Activated T-helper 17 cell treated with anti-CD3 and anti-CD28 coated beads, Interleukin-2, amount 50 U/mL, for 72 hours (primary cell): ENCODE results near the gene TNPO2. TPM values are rescaled to one million over a fixed set of nuclear protein-coding genes. Genes with fewer than 3 reads are reported as not detected.
"Not testable (repeated sequence)": the region's sequence is repeated elsewhere in the genome, so short reads cannot be mapped to it uniquely, and the experiment has no call there.

Experiments
- ATAC-seq: fragments of 150-1000 bp; cut with Tn5 transposase; replicated peaks from 2 replicates; pipeline ENCODE4 v1.10.0; 2021; ENCODE audit warnings: mild to moderate bottlenecking, moderate library complexity
- H3K27ac Mint-ChIP-seq: one replicate; pipeline ENCODE4 v1.8.0; 2022; ENCODE audit warnings: mixed read lengths
- H3K27me3 Mint-ChIP-seq: one replicate; pipeline ENCODE4 v1.8.0; 2022; ENCODE audit warnings: mixed read lengths
- H3K36me3 Mint-ChIP-seq: one replicate; pipeline ENCODE4 v1.8.0; 2022; ENCODE audit warnings: low read depth, mild to moderate bottlenecking, mixed read lengths
- H3K4me1 Mint-ChIP-seq: one replicate; pipeline ENCODE4 v1.8.0; 2022; ENCODE audit warnings: mixed read lengths
- H3K4me3 Mint-ChIP-seq: one replicate; pipeline ENCODE4 v1.8.0; 2022; ENCODE audit warnings: mild to moderate bottlenecking, mixed read lengths
- H3K9me3 Mint-ChIP-seq: one replicate; pipeline ENCODE4 v1.8.0; 2022; ENCODE audit warnings: mixed read lengths
- total RNA-seq, 2 donors: library from RNA; stranded (reverse); gene quantifications; one replicate each; pipeline ENCODE4 v1.2.3, GENCODE V29; 2022

The TNPO2 gene
- total RNA-seq, 2 donors from 2014 or later, result 71.9 to 106 TPM

DNA sequence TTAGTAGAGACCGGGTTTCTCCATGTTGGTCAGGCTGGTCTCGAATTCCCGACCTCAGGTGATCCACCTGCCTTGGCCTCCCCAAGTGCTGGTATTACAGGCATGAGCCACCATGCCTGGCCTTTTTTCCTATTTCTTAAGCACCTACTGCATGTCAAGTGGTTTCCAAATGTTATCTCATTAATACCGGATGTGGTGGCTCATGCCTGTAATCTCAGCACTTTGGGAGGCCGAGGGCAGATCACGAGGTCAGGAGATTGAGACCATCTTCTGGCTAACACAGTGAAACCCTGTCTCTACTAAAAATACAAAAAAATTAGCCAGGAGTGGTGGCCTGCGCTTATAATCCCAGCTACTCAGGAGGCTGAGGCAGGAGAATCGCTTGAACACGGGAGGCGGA lies 1.9 kb upstream of the TNPO2 start:
- not testable (repeated sequence) for ATAC-seq, H3K27ac Mint-ChIP-seq, H3K4me3 Mint-ChIP-seq, H3K9me3 Mint-ChIP-seq, H3K27me3 Mint-ChIP-seq
- peaks cover 68% of the 10 kb centered on the region for H3K36me3 Mint-ChIP-seq
- peaks cover 27% of the 10 kb centered on the region for H3K4me1 Mint-ChIP-seq

GRCh38 chr19:12723381-12723640 lies 421 bp downstream of the TNPO2 start:
- Mint-ChIP-seq H3K27ac (peak overlapping the region; percentile 98), H3K27me3 (no peaks in the 10 kb centered on the region), H3K9me3 (no peaks in the 10 kb centered on the region), H3K36me3 (peaks cover 65% of the 10 kb centered on the region), H3K4me3 (peak overlapping the region; percentile 97), H3K4me1 (peaks cover 24% of the 10 kb centered on the region)
- no peak for ATAC-seq

- Mint-ChIP-seq H3K36me3 (peaks cover 65% of the 10 kb centered on the region), H3K4me3 (peak overlapping the region; percentile 97), H3K4me1 (peaks cover 24% of the 10 kb centered on the region), H3K9me3 (no peaks in the 10 kb centered on the region), H3K27ac (peak overlapping the region; percentile 98), H3K27me3 (no peaks in the 10 kb centered on the region)
- peak; percentile 95 for ATAC-seq
Observed at GRCh38 chr19:12722566-12723380, 959 bp downstream of the TNPO2 start.

GRCh38 chr19:12721656-12722565 lies 1.8 kb downstream of the TNPO2 start:
- ATAC-seq, result peak; percentile 61
- Mint-ChIP-seq H3K36me3 (peaks cover 67% of the 10 kb centered on the region), H3K9me3 (no peaks in the 10 kb centered on the region), H3K27me3 (no peaks in the 10 kb centered on the region), H3K27ac (peak overlapping the region; percentile 98), H3K4me3 (peak overlapping the region; percentile 97), H3K4me1 (peaks cover 24% of the 10 kb centered on the region)

- peak overlapping the region; percentile 98 for H3K27ac Mint-ChIP-seq
- H3K4me3 Mint-ChIP-seq, result peak overlapping the region; percentile 97
- peaks cover 22% of the 10 kb centered on the region for H3K4me1 Mint-ChIP-seq
- H3K9me3 Mint-ChIP-seq, result no peaks in the 10 kb centered on the region
- no peaks in the 10 kb centered on the region for H3K27me3 Mint-ChIP-seq
- H3K36me3 Mint-ChIP-seq, result peaks cover 69% of the 10 kb centered on the region
- ATAC-seq, result no peak
Observed at GRCh38 chr19:12720851-12721655, 2.7 kb downstream of the TNPO2 start.

DNA sequence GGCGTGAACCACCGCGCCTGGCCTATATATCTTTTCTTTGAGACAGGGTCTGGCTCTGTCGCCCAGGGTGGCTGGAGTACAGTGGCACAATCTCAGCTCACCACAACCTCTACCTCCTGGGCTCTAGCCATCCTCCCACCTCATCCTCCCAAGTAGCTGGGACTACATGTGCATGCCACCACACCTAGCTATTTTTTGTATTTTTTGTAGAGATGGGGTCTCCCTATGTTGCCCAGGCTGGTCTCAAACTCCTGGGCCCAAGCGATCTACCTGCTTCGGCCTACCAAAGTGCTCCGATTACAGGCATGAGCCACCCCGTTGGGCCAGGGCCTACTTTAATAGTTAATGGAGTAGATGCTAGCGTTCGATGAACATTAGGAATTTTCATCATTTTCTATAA lies 3.4 kb downstream of the TNPO2 start:
- Mint-ChIP-seq H3K27ac (peak overlapping the region; percentile 98), H3K9me3 (no peaks in the 10 kb centered on the region), H3K36me3 (peaks cover 77% of the 10 kb centered on the region), H3K4me3 (peak overlapping the region; percentile 97), H3K27me3 (no peaks in the 10 kb centered on the region), H3K4me1 (peaks cover 22% of the 10 kb centered on the region)
- ATAC-seq, result no peak

- H3K4me1 Mint-ChIP-seq, result peaks cover 9% of the 10 kb centered on the region
- no peak overlapping the region for H3K4me3 Mint-ChIP-seq
- peaks cover 90% of the 10 kb centered on the region for H3K36me3 Mint-ChIP-seq
- no peak overlapping the region for H3K27ac Mint-ChIP-seq
- ATAC-seq, result no peak
- no peaks in the 10 kb centered on the region for H3K27me3 Mint-ChIP-seq
- no peaks in the 10 kb centered on the region for H3K9me3 Mint-ChIP-seq
Observed at GRCh38 chr19:12715929-12716328, 7.8 kb downstream of the TNPO2 start.

DNA sequence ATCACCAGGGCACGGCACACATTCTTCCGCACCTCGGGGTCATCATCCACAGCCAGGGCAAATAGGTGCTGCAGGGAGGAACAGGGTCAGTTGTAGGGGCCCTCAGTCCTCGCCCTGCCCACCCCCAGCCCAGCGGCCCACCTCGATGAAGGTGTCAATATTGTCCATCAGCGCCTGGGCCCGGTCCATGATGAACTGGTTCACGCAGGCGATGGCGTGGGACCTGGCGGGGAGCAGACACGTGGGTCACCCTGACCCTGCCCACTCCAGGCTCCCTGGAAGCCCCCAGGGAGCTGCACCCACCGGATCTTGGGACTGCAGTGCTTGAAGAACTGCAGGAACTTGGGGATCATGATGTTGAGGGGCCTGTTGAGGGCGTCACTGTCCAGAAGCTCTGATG lies 8.6 kb downstream of the TNPO2 start:
- Mint-ChIP-seq H3K4me3 (no peak overlapping the region), H3K36me3 (peaks cover 90% of the 10 kb centered on the region), H3K4me1 (peaks cover 4% of the 10 kb centered on the region), H3K27me3 (no peaks in the 10 kb centered on the region), H3K9me3 (no peaks in the 10 kb centered on the region), H3K27ac (no peak overlapping the region)
- no peak for ATAC-seq

- not testable (repeated sequence) for ATAC-seq, H3K9me3 Mint-ChIP-seq, H3K4me3 Mint-ChIP-seq, H3K27me3 Mint-ChIP-seq, H3K27ac Mint-ChIP-seq, H3K4me1 Mint-ChIP-seq
- peaks cover 93% of the 10 kb centered on the region for H3K36me3 Mint-ChIP-seq
Observed at GRCh38 chr19:12713304-12713703, 10.4 kb downstream of the TNPO2 start.

GRCh38 chr19:12712077-12712476 lies 11.7 kb downstream of the TNPO2 start:
- peaks cover 93% of the 10 kb centered on the region for H3K36me3 Mint-ChIP-seq
- not testable (repeated sequence) for H3K9me3 Mint-ChIP-seq, ATAC-seq, H3K27ac Mint-ChIP-seq, H3K27me3 Mint-ChIP-seq, H3K4me1 Mint-ChIP-seq, H3K4me3 Mint-ChIP-seq

DNA sequence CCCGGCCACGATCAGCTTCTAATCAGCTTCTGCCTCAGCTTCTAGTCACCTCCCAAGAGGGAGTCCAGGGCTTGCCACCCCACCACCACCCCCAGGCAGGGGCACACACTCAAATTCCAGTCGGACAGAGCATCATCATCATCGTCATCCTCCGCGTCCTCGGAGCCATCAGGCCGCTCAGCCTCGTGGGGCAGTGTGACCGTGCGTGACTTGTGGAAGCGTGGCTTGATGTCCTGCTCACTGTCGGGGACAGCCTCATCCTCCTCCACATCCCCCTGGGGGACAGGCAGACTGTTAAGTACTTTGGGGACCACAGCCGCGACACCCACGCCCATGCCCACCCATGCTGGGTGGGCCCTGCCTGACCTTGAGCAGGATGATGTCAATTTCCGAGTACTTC lies 12.5 kb downstream of the TNPO2 start:
- no peak for ATAC-seq
- no peaks in the 10 kb centered on the region for H3K4me1 Mint-ChIP-seq
- peaks cover 93% of the 10 kb centered on the region for H3K36me3 Mint-ChIP-seq
- no peak overlapping the region for H3K4me3 Mint-ChIP-seq
- H3K27ac Mint-ChIP-seq, result no peak overlapping the region
- no peaks in the 10 kb centered on the region for H3K27me3 Mint-ChIP-seq
- no peaks in the 10 kb centered on the region for H3K9me3 Mint-ChIP-seq

- H3K36me3 Mint-ChIP-seq, result peaks cover 96% of the 10 kb centered on the region
- no peak for ATAC-seq
- H3K4me3 Mint-ChIP-seq, result no peak overlapping the region
- no peaks in the 10 kb centered on the region for H3K4me1 Mint-ChIP-seq
- no peaks in the 10 kb centered on the region for H3K9me3 Mint-ChIP-seq
- H3K27ac Mint-ChIP-seq, result no peak overlapping the region
- no peaks in the 10 kb centered on the region for H3K27me3 Mint-ChIP-seq
Observed at GRCh38 chr19:12708641-12709040, 15.1 kb downstream of the TNPO2 start.

GRCh38 chr19:12706332-12706718 lies 17.4 kb downstream of the TNPO2 start:
- H3K4me3 Mint-ChIP-seq, result no peak overlapping the region
- no peak overlapping the region for H3K27ac Mint-ChIP-seq
- H3K36me3 Mint-ChIP-seq, result peaks cover 95% of the 10 kb centered on the region
- no peaks in the 10 kb centered on the region for H3K27me3 Mint-ChIP-seq
- no peak for ATAC-seq
- H3K4me1 Mint-ChIP-seq, result no peaks in the 10 kb centered on the region
- H3K9me3 Mint-ChIP-seq, result no peaks in the 10 kb centered on the region

GRCh38 chr19:12705654-12706331 lies 17.9 kb downstream of the TNPO2 start:
- Mint-ChIP-seq H3K27me3 (no peaks in the 10 kb centered on the region), H3K4me1 (no peaks in the 10 kb centered on the region), H3K9me3 (no peaks in the 10 kb centered on the region), H3K36me3 (peaks cover 95% of the 10 kb centered on the region), H3K27ac (no peak overlapping the region), H3K4me3 (no peak overlapping the region)
- no peak for ATAC-seq
